GM23338 (cell line): ENCODE results near the gene ATP10D. TPM values are rescaled to one million over a fixed set of nuclear protein-coding genes. Genes with fewer than 3 reads are reported as not detected.

Experiments used
- ATAC-seq: fragments of 200-7000 bp; cut with Tn5 transposase; 3 replicates; pipeline ENCODE4 v1.9.1; 2020
- DNase-seq: peaks from one replicate; pipeline ENCODE4 v3.0.0-alpha.2; 2015; ENCODE audit warnings: low spot score
- H2AFZ ChIP-seq: fragments of 200-600 bp; sonication (generic); 2 replicates; pipeline ENCODE4 v1.8.0; 2016; ENCODE audit warnings: antibody characterized with exemption, mild to moderate bottlenecking, moderate library complexity
- H3F3A ChIP-seq: fragments of 200-600 bp; sonication (generic); replicated peaks from 2 replicates; pipeline ENCODE4 v1.8.0; 2017; ENCODE audit warnings: antibody characterized with exemption, mixed run types, low read depth
- H3K27ac ChIP-seq: fragments of 200-600 bp; sonication (generic); 2 replicates; pipeline ENCODE4 v1.6.1; 2016; ENCODE audit warnings: low read depth
- H3K27me3 ChIP-seq: fragments of 200-600 bp; sonication (generic); 2 replicates; pipeline ENCODE4 v1.8.0; 2016; ENCODE audit warnings: mild to moderate bottlenecking, mixed run types, moderate library complexity; ENCODE audit not compliant: insufficient read depth
- H3K36me3 ChIP-seq: fragments of 200-600 bp; sonication (generic); 2 replicates; pipeline ENCODE4 v1.8.0; 2016; ENCODE audit warnings: mild to moderate bottlenecking; ENCODE audit not compliant: insufficient read depth
- H3K4me1 ChIP-seq: fragments of 200-600 bp; sonication (generic); 2 replicates; pipeline ENCODE4 v1.8.0; 2016; ENCODE audit warnings: mild to moderate bottlenecking, moderate library complexity; ENCODE audit not compliant: insufficient read depth
- H3K4me2 ChIP-seq: fragments of 200-600 bp; sonication (generic); 2 replicates; pipeline ENCODE4 v1.7.1; 2017; ENCODE audit warnings: mixed run types
- H3K4me3 ChIP-seq: fragments of 200-600 bp; sonication (generic); 2 replicates; pipeline ENCODE4 v1.6.1; 2016; ENCODE audit warnings: mixed run types
- H3K79me2 ChIP-seq: fragments of 200-600 bp; sonication (generic); replicated peaks from 2 replicates; pipeline ENCODE4 v1.8.0; 2017; ENCODE audit warnings: mild to moderate bottlenecking; ENCODE audit not compliant: insufficient read depth
- H3K9me2 ChIP-seq: fragments of 200-600 bp; sonication (generic); 2 replicates; pipeline ENCODE4 v1.8.0; 2017; ENCODE audit not compliant: insufficient read depth
- H4K20me1 ChIP-seq: fragments of 200-600 bp; sonication (generic); replicated peaks from 2 replicates; pipeline ENCODE4 v1.8.0; 2017; ENCODE audit warnings: mild to moderate bottlenecking; ENCODE audit not compliant: insufficient read depth
- H3K27ac Mint-ChIP-seq: 2 replicates; pipeline ENCODE4 v1.8.0; 2020; ENCODE audit warnings: inconsistent platforms, mild to moderate bottlenecking, moderate library complexity, mixed read lengths
- H3K27me3 Mint-ChIP-seq: 3 replicates; pipeline ENCODE4 v1.8.0; 2022; ENCODE audit warnings: low read depth, mild to moderate bottlenecking, moderate library complexity, mixed read lengths, inconsistent platforms; ENCODE audit not compliant: insufficient read depth, poor library complexity
- H3K36me3 Mint-ChIP-seq: 3 replicates; pipeline ENCODE4 v1.8.0; 2021; ENCODE audit warnings: low read depth, mild to moderate bottlenecking, inconsistent platforms, moderate library complexity, mixed read lengths
- H3K4me1 Mint-ChIP-seq: 3 replicates; pipeline ENCODE4 v1.8.0; 2020; ENCODE audit warnings: mild to moderate bottlenecking, inconsistent platforms, mixed read lengths
- H3K4me3 Mint-ChIP-seq: 3 replicates; pipeline ENCODE4 v1.8.0; 2021; ENCODE audit warnings: moderate library complexity, mild to moderate bottlenecking, inconsistent platforms, mixed read lengths
- H3K9me3 Mint-ChIP-seq: 3 replicates; pipeline ENCODE4 v1.8.0; 2020; ENCODE audit warnings: moderate library complexity, mild to moderate bottlenecking, inconsistent platforms, mixed read lengths
- CTCF ChIP-seq, 2 experiments: fragments of 200-600 bp in 1 of 2; sonication (generic) in 1 of 2; conservative IDR thresholded peaks; 2 replicates each; pipeline versions ENCODE4 v1.5.1 to v1.6.1; 2016 to 2017; ENCODE audit warnings: antibody characterized with exemption in 2 of 2, low read depth in 2 of 2, mild to moderate bottlenecking in 2 of 2, moderate library complexity in 1 of 2
- STAT1 ChIP-seq: IDR thresholded peaks from one replicate; pipeline ENCODE4 v1.6.1; 2016; ENCODE audit warnings: antibody characterized with exemption; ENCODE audit not compliant: unreplicated experiment
- ZNF331 ChIP-seq: fragments of 250-450 bp; sonication (Bioruptor Pico); IDR thresholded peaks from 2 replicates; pipeline ENCODE4 v1.5.0; 2020; ENCODE audit warnings: low read depth, mild to moderate bottlenecking, moderate library complexity
- ZNF462 ChIP-seq: fragments of 250-450 bp; sonication (Bioruptor Pico); IDR thresholded peaks from 2 replicates; pipeline ENCODE4 v1.5.0; 2020; ENCODE audit warnings: mild to moderate bottlenecking, moderate library complexity
- polyA plus RNA-seq: library from polyadenylated mRNA; unstranded; fragments of >200 nt; fragmentation: Nextera tagmentation; extraction: Ambion mirVana; gene quantifications from 2 replicates; pipeline ENCODE4 v1.2.1, GENCODE V29; 2016
- total RNA-seq: library from RNA; depleted of rRNA; stranded (reverse); fragments of >200 nt; shearing (Covaris generic); gene quantifications from 2 replicates; pipeline ENCODE4 v1.2.3, GENCODE V29; 2014

Gene ATP10D
- total and polyA plus RNA-seq, 2 experiments from 2014 or later, result 4.5 to 4.7 TPM

- H3K9me3 Mint-ChIP-seq, result peaks cover 2% of the 10 kb centered on the region; the same call in 1 of the 3 replicates
- no peaks in the 10 kb centered on the region for H3K36me3 ChIP-seq
- DNase-seq, result no peak
Measured at GRCh38 chr4:47617607-47618006, 132.5 kb downstream of the ATP10D start.

DNA sequence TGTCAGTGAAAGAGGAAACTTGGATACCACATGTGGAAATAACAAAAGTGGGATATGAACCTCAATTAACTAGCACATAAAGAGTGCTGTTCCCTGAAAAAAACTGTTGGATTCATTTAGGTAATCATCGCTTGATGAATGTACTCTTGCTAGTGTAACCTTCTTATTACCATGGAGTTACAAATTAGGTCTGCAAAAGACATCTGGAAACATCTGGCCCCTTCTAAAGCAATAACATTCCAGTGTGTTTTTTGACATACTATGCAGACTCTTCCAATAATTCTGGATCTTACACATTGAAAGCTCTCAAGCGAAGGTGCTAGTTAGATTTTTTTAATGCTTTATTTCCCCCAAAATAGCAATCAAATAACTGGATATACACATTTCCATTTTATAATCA is 134.6 kb downstream of the ATP10D start:
- no peak for ATAC-seq
- no peaks in the 10 kb centered on the region for H3K27me3 ChIP-seq
- H3K79me2 ChIP-seq, result no peaks in the 10 kb centered on the region
- DNase-seq, result no peak
- Mint-ChIP-seq H3K27me3 (no peaks in the 10 kb centered on the region), H3K27ac (no peak overlapping the region), H3K9me3 (no peaks in the 10 kb centered on the region), H3K4me1 (no peaks in the 10 kb centered on the region), H3K36me3 (no peaks in the 10 kb centered on the region; the same call in 2 of the 3 replicates), H3K4me3 (no peak overlapping the region)
- no peaks in the 10 kb centered on the region for H3F3A ChIP-seq
- H3K4me3 ChIP-seq, result no peak overlapping the region
- no peak overlapping the region for H3K27ac ChIP-seq
- no peak overlapping the region for H3K4me2 ChIP-seq
- no peaks in the 10 kb centered on the region for H3K36me3 ChIP-seq
- no peak for TF ChIP-seq STAT1
- TF ChIP-seq ZNF462, result no peak
- TF ChIP-seq CTCF (conservative IDR thresholded peaks at IDR 0.05; ENCODE audit: low read depth in 2 of 2), result no peak
- H2AFZ ChIP-seq, result no peak overlapping the region
- no peaks in the 10 kb centered on the region for H3K9me2 ChIP-seq
- no peaks in the 10 kb centered on the region for H3K4me1 ChIP-seq
- no peaks in the 10 kb centered on the region for H4K20me1 ChIP-seq

More at GRCh38 chr4:47617607-47618006, 132.5 kb downstream of the ATP10D start:
- Histone ChIP-seq H3K79me2 (no peaks in the 10 kb centered on the region), H3K27ac (no peak overlapping the region), H4K20me1 (no peaks in the 10 kb centered on the region), H3K27me3 (no peaks in the 10 kb centered on the region), H3K4me2 (no peak overlapping the region), H3K4me1 (no peaks in the 10 kb centered on the region), H3F3A (no peaks in the 10 kb centered on the region), H2AFZ (no peak overlapping the region), H3K9me2 (no peaks in the 10 kb centered on the region), H3K4me3 (no peak overlapping the region)
- H3K4me1 Mint-ChIP-seq, result no peaks in the 10 kb centered on the region
- H3K36me3 Mint-ChIP-seq, result no peaks in the 10 kb centered on the region; the same call in 2 of the 3 replicates
- H3K4me3 Mint-ChIP-seq, result no peak overlapping the region
- TF ChIP-seq ZNF331 (CRISPR knock-in tag), result no peak
- no peaks in the 10 kb centered on the region for H3K27me3 Mint-ChIP-seq
- ATAC-seq, result no peak
- H3K27ac Mint-ChIP-seq, result no peak overlapping the region
